ENCODE results near the gene WIPF3.

DNA sequence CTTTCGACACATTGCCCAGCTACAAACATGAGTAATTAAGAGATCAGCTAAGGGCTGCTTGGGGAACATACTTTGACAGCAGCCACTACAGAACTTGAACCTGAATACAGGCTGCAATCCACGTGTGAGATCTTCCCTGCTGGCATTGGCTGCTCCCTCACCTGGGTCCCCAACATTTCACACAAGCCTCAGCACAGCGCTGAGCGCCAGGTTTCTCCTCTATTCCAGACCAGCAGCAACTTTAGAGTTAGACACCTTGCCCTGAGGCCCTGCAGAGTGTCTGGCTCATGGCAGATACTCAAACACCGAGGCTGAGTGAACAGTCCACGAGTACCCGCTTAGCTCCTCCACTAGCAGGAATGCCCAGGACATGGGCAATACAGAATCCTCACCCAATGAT, 1.3 kb upstream of the WIPF3 start:
- TF ChIP-seq ZNF274 (IDR thresholded peaks at IDR 0.05; ENCODE audit: low read depth, low read length): no peak
- no peak for TF ChIP-seq SUZ12 (IDR thresholded peaks at IDR 0.05; ENCODE audit: extremely low read depth, insufficient read depth, insufficient read length)
- TF ChIP-seq YY1 (IDR thresholded peaks at IDR 0.05; ENCODE audit: insufficient read depth, insufficient read length): no peak
